ENCODE data around the gene LMF1.
"Not testable (repeated sequence)": the region's sequence is repeated elsewhere in the genome, so short reads cannot be mapped to it uniquely, and the experiment has no call there.

The LMF1 gene

DNA sequence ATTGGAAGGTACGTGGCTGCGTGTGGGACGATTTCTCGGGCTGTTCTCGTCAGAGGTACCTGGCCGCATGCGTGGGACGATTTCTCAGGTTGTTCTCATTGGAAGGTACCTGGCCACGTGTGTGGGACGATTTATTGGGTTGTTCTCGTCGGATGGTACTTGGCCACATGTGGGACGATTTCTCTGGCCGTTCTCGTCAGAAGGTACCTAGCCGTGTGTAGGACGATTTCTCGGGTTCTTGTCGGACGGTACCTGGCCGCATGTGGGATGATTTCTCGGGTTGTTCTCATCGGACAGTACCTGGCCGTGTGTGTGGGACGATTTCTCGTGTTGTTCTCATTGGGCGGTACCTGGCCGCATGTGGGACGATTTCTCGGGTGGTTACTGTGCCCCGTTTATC lies 120.1 kb downstream of the LMF1 start:
- DNase-seq (ENCODE audit: low read depth, low spot score) = no peak

- no peak for DNase-seq (ENCODE audit: low read depth, low spot score)
These were observed 122.1 kb downstream of the LMF1 start for GRCh38 chr16:848510-849253.

GRCh38 chr16:847681-848445 lies 122.9 kb downstream of the LMF1 start:
- no peak for DNase-seq (ENCODE audit: low read depth, low spot score)

DNA sequence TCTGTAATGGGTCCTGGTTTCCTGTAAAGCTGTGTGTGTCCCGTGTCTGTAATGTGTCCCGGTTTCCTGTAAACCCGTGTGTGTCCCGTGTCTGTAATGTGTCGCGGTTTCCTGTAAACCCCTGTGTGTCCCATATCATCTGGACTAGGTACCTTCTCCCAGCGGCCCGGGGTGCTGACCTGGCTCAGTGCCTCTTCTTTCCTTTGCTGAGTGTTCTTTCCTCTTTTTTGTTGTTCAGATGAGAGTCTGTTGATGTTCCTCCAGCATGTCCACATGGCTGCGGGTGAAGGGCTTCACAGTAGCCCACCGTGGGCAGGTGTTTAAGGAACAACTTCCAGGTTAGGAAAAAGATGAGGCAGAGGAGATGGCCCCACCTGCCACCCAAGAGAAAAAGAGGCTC lies 123.6 kb downstream of the LMF1 start:
- no peak for DNase-seq (ENCODE audit: low read depth, low spot score)

GRCh38 chr16:845351-845745 lies 125.4 kb downstream of the LMF1 start:
- no peak for DNase-seq (ENCODE audit: low read depth, low spot score)

GRCh38 chr16:844638-845350 lies 126.0 kb downstream of the LMF1 start:
- DNase-seq (ENCODE audit: low read depth, low spot score) = no peak

DNA sequence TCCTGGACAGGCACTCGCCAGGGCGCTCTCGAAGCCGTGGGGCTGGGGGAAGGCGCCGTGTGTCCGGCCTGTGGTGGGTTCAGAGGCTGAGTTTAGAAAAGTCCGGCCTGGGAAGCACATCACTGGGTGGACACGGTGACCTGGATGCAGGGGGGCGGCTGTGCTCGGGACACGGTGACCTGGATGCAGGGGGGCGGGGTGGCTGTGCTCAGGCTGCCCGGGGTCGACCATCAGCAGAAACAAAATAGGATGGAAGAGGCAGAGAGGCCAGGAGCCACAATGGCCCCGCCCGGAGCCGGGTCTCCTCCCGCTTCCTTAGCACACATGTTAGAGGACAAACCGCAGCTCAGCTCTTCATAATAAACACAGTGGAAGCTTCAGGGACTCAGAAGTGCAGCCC lies 127.0 kb downstream of the LMF1 start:
- no peak for DNase-seq (ENCODE audit: low read depth, low spot score)

- DNase-seq (ENCODE audit: low read depth, low spot score) = no peak
These were observed 127.8 kb downstream of the LMF1 start for GRCh38 chr16:842711-843560.

DNA sequence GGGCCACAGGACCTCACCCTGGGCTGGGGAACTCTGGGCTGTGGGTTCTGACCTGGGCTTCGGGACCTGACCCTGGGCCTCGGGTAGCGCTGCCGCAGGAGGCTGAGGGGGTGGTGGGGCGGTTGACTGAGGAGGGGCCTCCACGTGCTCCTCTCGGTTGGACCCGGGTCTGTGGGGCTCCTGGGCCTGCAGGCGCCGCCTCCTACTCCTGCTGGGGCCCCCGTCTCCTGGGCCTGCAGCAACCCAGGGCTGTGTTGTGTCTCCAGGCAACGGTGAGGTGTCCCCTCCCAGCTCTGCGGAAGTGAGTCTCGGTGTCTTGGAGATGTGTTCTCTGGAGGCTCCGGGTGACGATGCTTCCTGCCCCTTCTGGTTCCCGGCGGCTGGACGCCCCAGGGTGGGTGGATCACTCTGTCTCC lies 128.7 kb downstream of the LMF1 start:
- DNase-seq (ENCODE audit: low read depth, low spot score) = no peak

- no peak for DNase-seq (ENCODE audit: low read depth, low spot score)
These were observed 129.2 kb downstream of the LMF1 start for GRCh38 chr16:841455-842060.

DNA sequence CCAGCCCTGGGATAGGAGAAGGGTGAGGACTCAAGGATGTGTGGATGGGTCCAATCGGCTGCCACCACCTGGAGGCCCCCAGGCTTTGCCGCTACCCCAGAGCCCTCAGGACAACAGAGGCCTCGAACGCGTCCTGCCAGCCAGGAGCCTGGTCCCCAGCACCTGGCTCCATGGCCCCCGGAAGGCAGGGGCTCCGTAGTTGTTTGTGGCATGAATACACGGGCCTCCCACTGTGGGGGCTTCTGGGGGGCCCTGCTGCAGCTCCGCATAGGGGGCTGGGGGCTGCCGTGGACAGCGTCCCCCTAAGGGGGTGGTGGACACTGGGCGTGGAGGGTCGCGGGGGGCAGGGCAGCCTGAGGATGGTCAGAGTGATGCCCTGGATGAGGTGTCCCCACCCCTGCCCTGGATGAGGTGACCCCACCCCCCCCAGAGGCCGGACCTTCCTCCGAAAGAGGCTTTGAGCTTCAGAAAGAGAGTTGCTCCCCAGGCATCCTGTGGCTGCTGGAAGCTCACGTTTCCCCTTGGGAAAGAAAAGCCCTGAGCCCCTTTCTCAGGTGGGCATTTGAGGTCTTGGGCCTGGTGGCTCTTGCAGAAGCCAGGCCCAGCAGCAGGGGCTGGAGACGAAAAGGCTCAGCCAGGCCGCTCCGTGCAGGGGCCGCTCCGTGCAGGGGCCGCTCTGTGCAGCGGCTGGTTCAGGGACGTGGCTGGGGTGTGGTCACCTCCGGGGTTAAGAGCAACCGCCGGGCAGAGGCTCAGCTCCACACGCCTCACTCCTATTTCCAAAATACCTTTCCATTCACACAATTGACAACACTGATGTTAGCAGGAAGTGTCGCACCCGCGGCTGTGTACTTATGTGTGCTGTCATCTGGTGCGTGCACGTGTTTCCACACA lies 130.0 kb downstream of the LMF1 start:
- DNase-seq (ENCODE audit: low read depth, low spot score) = no peak

- DNase-seq (ENCODE audit: low read depth, low spot score) = no peak
These were observed 131.0 kb downstream of the LMF1 start for GRCh38 chr16:839643-840408.

DNA sequence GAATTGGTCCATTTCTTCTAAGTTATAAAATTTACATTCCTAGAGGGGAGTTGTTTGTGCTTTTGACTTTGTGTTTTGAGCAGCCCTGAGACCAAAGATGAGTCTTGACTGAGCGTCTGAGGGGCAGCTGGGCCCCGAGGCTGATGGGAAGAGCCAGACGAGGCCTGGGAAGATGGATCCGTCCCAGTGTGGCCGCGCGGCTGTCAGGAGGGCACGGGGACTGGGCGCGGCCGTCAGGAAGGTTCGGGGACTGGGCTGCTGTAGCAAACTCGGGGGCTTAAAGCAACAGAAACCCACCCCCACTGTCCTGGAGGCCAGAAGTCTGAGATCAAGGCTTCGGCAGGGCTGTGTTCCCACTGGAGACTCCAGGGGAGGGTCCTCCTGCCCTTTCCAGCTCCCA lies 132.0 kb downstream of the LMF1 start:
- DNase-seq (ENCODE audit: low read depth, low spot score) = no peak

DNA sequence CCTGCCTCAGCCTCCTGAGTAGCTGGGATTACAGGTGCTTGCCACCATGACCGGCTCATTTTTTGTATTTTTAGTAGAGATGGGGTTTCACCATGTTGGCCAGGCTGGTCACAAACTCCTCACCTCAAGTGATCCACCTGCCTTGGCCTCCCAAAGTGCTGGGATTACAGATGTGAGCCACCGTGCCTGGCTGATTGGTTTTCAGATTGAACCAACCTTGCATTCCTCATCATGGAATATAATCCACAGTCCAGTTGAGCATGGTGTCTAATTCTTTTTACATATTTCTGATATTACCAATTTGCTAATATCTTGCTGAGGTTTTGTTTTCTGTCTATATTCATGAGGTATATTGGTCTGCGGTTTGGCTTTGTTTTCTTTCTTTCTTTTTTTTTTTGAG lies 134.0 kb downstream of the LMF1 start:
- DNase-seq (ENCODE audit: low read depth, low spot score) = not testable (repeated sequence)

- no peak for DNase-seq (ENCODE audit: low read depth, low spot score)
These were observed 134.6 kb downstream of the LMF1 start for GRCh38 chr16:836221-836620.

DNA sequence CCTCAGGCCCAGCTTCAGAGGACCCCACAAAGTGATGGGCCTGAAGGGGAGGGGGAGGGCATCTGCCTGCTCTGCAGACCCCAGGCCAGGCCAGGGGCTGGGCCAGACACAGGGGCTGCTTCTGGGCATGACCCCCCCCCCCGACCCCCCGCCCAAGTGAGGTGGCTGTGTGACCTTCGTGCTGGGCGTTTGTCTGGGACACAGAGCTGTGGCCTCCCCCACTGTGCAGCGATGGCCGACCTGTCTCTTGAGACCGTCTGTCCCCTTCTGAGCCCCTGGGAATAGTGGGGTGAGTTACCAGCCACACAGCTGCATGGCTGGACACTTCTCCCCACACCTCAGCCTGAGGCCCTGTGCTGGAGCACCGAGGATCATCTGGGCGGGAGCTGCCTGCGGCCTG lies 135.4 kb downstream of the LMF1 start:
- DNase-seq (ENCODE audit: low read depth, low spot score) = no peak

- DNase-seq (ENCODE audit: low read depth, low spot score) = no peak
These were observed 137.4 kb downstream of the LMF1 start for GRCh38 chr16:833411-833810.

DNA sequence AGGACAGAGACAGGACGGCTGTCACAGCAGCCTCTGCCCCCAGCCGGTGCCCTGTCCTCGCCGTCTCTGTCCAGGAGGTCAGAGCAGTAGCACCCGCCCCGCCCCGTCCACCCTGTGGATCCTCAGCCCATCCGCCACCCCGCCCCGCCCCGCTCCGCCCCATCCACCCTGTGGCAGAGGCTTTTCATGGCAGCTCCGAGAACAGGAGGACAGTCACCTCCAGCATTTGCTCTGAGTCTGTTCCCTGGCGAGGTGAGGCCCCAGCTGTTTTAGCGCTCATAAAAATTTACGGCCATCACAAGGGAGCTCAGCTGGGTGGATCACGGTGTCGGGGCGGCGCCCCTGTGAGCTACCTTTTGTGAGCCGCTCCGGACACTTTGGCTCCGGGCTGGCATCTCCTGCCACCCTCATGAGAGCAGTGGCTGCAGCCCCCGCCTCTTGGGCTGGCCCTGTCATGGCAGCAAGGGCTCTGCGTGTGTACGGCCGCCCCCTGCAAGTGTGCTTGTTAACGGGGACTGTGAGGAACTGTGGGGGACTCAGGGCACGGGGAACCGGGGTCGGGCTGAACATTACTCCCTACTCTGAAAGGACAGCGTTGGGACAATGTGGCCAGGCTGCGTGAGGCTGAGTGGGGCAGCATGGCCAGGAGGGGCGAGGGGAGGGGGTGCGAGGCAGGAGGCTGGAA lies 138.0 kb downstream of the LMF1 start:
- no peak for DNase-seq (ENCODE audit: low read depth, low spot score)

Measured in activated CD4-positive, CD25-positive, alpha-beta regulatory T cell treated with anti-CD3 and anti-CD28 coated beads, Interleukin-2, amount 50 U/mL, for 16 hours (primary cell).